ENCODE results near the gene INPP5J. TPM values are rescaled to one million over a fixed set of nuclear protein-coding genes. Genes with fewer than 3 reads are reported as not detected.

Gene INPP5J
- total RNA-seq, 1 experiment from 2014 or later, result 4.2 TPM

DNA sequence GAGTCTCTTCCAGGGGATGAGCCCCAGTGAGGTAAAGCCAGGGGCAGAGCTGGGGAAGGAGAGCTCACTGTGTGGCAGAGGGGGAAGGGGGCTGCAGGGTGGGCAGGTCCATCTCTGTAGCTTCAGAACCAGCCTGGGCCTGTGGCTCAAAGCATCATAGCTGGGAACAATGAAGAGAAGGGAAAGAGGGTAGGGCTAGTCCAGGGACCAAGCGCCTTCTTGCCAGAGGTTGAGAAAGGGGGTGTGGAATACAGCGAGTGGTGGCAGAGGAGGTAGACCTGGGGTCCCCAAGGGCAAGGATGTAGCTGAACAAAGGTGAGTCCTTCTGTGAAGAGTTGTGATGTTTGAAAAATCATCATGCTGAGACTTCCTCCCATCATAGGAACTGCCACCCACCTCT lies 18.8 kb downstream of the INPP5J start:
- H3K27me3 Mint-ChIP-seq (ENCODE audit: unreplicated experiment), result peaks cover 75% of the 10 kb centered on the region
- TF ChIP-seq, protein P1, sequence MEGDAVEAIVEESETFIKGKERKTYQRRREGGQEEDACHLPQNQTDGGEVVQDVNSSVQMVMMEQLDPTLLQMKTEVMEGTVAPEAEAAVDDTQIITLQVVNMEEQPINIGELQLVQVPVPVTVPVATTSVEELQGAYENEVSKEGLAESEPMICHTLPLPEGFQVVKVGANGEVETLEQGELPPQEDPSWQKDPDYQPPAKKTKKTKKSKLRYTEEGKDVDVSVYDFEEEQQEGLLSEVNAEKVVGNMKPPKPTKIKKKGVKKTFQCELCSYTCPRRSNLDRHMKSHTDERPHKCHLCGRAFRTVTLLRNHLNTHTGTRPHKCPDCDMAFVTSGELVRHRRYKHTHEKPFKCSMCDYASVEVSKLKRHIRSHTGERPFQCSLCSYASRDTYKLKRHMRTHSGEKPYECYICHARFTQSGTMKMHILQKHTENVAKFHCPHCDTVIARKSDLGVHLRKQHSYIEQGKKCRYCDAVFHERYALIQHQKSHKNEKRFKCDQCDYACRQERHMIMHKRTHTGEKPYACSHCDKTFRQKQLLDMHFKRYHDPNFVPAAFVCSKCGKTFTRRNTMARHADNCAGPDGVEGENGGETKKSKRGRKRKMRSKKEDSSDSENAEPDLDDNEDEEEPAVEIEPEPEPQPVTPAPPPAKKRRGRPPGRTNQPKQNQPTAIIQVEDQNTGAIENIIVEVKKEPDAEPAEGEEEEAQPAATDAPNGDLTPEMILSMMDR (IDR thresholded peaks at IDR 0.05; ENCODE audit: unreplicated experiment), result no peak
- intact Hi-C loops (cut with micrococcal nuclease; ENCODE audit: unreplicated experiment), result no loop called here
- H3K4me3 Mint-ChIP-seq (ENCODE audit: low read depth, unreplicated experiment), result no peak overlapping the region
- CTCF ChIA-PET, result interaction anchor here (0.5 kb wide), 2 partner anchors 9 to 18 kb away, joined by 3 to 14 read pairs; partner anchors contain the start of gene RNF185
- no TSS peak for BruUV-seq (replicated peaks)
- H3K4me1 Mint-ChIP-seq (ENCODE audit: low read depth, unreplicated experiment), result no peaks in the 10 kb centered on the region
- H3K27ac Mint-ChIP-seq (ENCODE audit: unreplicated experiment), result no peak overlapping the region
- no peaks in the 10 kb centered on the region for H3K9me3 Mint-ChIP-seq (ENCODE audit: low read depth, unreplicated experiment)
- DNase-seq, result no peak
- no peaks in the 10 kb centered on the region for H3K36me3 Mint-ChIP-seq (ENCODE audit: insufficient read depth, unreplicated experiment)

DNA sequence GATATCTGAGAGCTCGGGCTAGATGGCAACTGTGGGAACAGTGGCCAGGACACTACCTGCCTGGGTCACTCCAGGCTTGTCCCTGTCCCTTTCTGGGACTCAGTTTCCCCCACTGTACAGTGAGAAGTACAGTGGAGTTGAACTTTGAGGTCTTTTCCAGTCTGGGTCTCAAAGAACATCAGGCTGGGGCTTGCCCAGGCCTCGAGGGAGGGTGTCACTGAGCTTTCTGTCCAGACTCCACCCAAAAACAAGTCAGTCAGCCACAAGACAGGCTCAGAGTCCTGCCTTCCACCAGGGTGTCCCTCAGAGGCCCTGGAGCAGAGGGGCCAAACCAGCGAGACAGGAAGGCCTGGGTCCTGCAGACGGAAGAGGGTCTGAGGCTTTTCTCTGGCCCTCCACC lies 19.5 kb downstream of the INPP5J start:
- H3K4me1 Mint-ChIP-seq (ENCODE audit: low read depth, unreplicated experiment), result no peaks in the 10 kb centered on the region
- no peak for DNase-seq

DNA sequence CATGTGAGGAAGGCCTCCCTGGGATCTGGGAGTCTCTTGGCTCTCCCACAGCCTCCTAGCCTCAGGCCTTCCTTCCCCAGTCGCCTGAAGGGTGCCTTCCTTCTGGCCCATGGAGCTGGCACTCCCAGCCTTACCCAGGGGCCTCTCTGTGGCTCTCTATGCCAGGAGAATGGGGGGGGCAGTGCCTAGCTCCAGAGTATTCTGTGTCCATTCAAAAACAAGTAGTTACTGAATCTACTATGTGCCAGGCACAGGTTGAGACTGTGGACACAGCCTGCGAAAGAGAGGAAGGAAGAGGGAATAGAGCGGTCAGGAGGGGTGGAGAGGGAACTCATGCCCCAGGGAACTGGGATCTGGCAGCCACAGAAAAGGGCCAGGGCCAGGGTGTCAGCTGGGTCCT lies 20.3 kb downstream of the INPP5J start:
- Mint-ChIP-seq H3K27me3 (ENCODE audit: unreplicated experiment) (peaks cover 60% of the 10 kb centered on the region), H3K27ac (ENCODE audit: unreplicated experiment) (no peak overlapping the region), H3K36me3 (ENCODE audit: insufficient read depth, unreplicated experiment) (no peaks in the 10 kb centered on the region), H3K9me3 (ENCODE audit: low read depth, unreplicated experiment) (no peaks in the 10 kb centered on the region), H3K4me1 (ENCODE audit: low read depth, unreplicated experiment) (no peaks in the 10 kb centered on the region), H3K4me3 (ENCODE audit: low read depth, unreplicated experiment) (no peak overlapping the region)
- no peak for DNase-seq
- no TSS peak for BruUV-seq (replicated peaks)
- TF ChIP-seq, protein P1 (IDR thresholded peaks at IDR 0.05; ENCODE audit: unreplicated experiment), result no peak
- intact Hi-C loops (cut with micrococcal nuclease; ENCODE audit: unreplicated experiment), result no loop called here
- CTCF ChIA-PET, result interaction anchor here (0.6 kb wide), 1 partner anchor 28 kb away, joined by 5 read pairs; no protein-coding TSS in a partner anchor

More for the DNA sequence above, 19.5 kb downstream of the INPP5J start:
- H3K9me3 Mint-ChIP-seq (ENCODE audit: low read depth, unreplicated experiment), result no peaks in the 10 kb centered on the region
- H3K27me3 Mint-ChIP-seq (ENCODE audit: unreplicated experiment), result peaks cover 68% of the 10 kb centered on the region
- CTCF ChIA-PET, result no interaction called here
- BruUV-seq (replicated peaks), result no TSS peak
- no peak overlapping the region for H3K4me3 Mint-ChIP-seq (ENCODE audit: low read depth, unreplicated experiment)
- TF ChIP-seq, protein P1 (IDR thresholded peaks at IDR 0.05; ENCODE audit: unreplicated experiment), result no peak
- H3K27ac Mint-ChIP-seq (ENCODE audit: unreplicated experiment), result no peak overlapping the region
- no peaks in the 10 kb centered on the region for H3K36me3 Mint-ChIP-seq (ENCODE audit: insufficient read depth, unreplicated experiment)
- intact Hi-C loops (cut with micrococcal nuclease; ENCODE audit: unreplicated experiment), result no loop called here

DNA sequence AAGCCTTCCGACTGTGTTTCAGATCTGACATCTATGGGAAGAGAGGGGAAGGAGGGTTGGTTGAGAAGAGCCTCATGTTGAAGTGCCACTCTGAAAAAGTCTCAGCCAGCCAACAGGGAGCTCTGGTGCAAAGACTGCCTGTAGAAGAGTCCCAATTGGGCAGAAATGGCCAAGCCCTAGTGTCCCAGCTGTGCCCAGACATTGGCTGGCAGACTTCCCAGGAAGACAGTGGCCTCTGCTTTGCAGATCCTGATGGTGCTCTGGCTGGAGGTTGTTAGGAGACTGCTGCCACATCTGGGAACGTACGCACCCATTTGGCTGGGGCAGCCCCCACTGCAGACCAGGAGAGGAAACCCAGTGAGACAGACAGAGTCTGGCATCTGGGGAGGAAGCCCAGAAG lies 20.8 kb downstream of the INPP5J start:
- no TSS peak for BruUV-seq (replicated peaks)
- TF ChIP-seq, protein P1 (IDR thresholded peaks at IDR 0.05; ENCODE audit: unreplicated experiment), result no peak
- no peaks in the 10 kb centered on the region for H3K36me3 Mint-ChIP-seq (ENCODE audit: insufficient read depth, unreplicated experiment)
- H3K27me3 Mint-ChIP-seq (ENCODE audit: unreplicated experiment), result peaks cover 55% of the 10 kb centered on the region
- no peak for DNase-seq
- no peaks in the 10 kb centered on the region for H3K9me3 Mint-ChIP-seq (ENCODE audit: low read depth, unreplicated experiment)
- intact Hi-C loops (cut with micrococcal nuclease; ENCODE audit: unreplicated experiment), result no loop called here
- H3K27ac Mint-ChIP-seq (ENCODE audit: unreplicated experiment), result no peak overlapping the region
- no peaks in the 10 kb centered on the region for H3K4me1 Mint-ChIP-seq (ENCODE audit: low read depth, unreplicated experiment)
- H3K4me3 Mint-ChIP-seq (ENCODE audit: low read depth, unreplicated experiment), result no peak overlapping the region
- CTCF ChIA-PET, result interaction anchor here (0.6 to 1.0 kb wide), 3 partner anchors 28 to 536 kb away, joined by 3 to 7 read pairs (median 5); partner anchors contain the start of genes SELENOM and TCN2

Data from Calu3 (cell line).